DND-41 (cell line): ENCODE data around the gene TBATA.

Experiments
- ATAC-seq: fragments of 200-7000 bp; cut with Tn5 transposase; 3 replicates; pipeline ENCODE4 v1.9.1; 2021; ENCODE audit warnings: low read depth; ENCODE audit not compliant: insufficient read depth
- DNase-seq: peaks from one replicate; pipeline ENCODE4 v3.0.0-alpha.2; 2020
- H2AFZ ChIP-seq: 2 replicates; pipeline ENCODE4 v1.6.0; 2012; ENCODE audit warnings: low read depth, low read length
- H3K27ac ChIP-seq: 2 replicates; pipeline ENCODE4 v1.5.1; 2012; ENCODE audit warnings: low read length, inconsistent platforms
- H3K27me3 ChIP-seq: fragments of 200-600 bp; sonication (generic); 2 replicates; pipeline ENCODE4 v1.6.0; 2012; ENCODE audit warnings: low read length, mild to moderate bottlenecking, inconsistent platforms; ENCODE audit not compliant: insufficient read depth, poor library complexity
- H3K36me3 ChIP-seq: 2 replicates; pipeline ENCODE4 v1.5.1; 2012; ENCODE audit warnings: low read length, inconsistent platforms; ENCODE audit not compliant: insufficient read depth
- H3K4me1 ChIP-seq: 2 replicates; pipeline ENCODE4 v1.5.1; 2012; ENCODE audit warnings: mild to moderate bottlenecking, low read length; ENCODE audit not compliant: insufficient read depth
- H3K4me2 ChIP-seq: 2 replicates; pipeline ENCODE4 v1.6.0; 2012; ENCODE audit warnings: mild to moderate bottlenecking, moderate library complexity, low read length, inconsistent platforms; ENCODE audit not compliant: insufficient read depth
- H3K4me3 ChIP-seq, 2 experiments: fragments of 200-600 bp in 1 of 2; shearing (Covaris generic) in 1 of 2; 2 replicates each; pipeline ENCODE4 v1.5.1; 2012 to 2016; ENCODE audit warnings: inconsistent platforms in 2 of 2, low read length in 2 of 2, mild to moderate bottlenecking in 2 of 2, low read depth in 1 of 2, moderate library complexity in 1 of 2
- H3K79me2 ChIP-seq: 2 replicates; pipeline ENCODE4 v1.6.0; 2012; ENCODE audit warnings: low read length, inconsistent platforms; ENCODE audit not compliant: insufficient read depth
- H3K9ac ChIP-seq: 2 replicates; pipeline ENCODE4 v1.6.0; 2012; ENCODE audit warnings: low read depth, mild to moderate bottlenecking, inconsistent platforms, low read length, moderate library complexity
- H3K9me3 ChIP-seq: 2 replicates; pipeline ENCODE4 v1.5.1; 2012; ENCODE audit warnings: low read length, moderate library complexity, mild to moderate bottlenecking, inconsistent platforms; ENCODE audit not compliant: insufficient read depth, severe bottlenecking
- H4K20me1 ChIP-seq: 2 replicates; pipeline ENCODE4 v1.6.0; 2012; ENCODE audit warnings: low read length; ENCODE audit not compliant: insufficient read depth
- EZH2 ChIP-seq: IDR thresholded peaks from 3 replicates; pipeline ENCODE4 v1.6.1; 2012; ENCODE audit warnings: borderline replicate concordance, low read depth, mild to moderate bottlenecking, moderate library complexity, low read length, inconsistent platforms; ENCODE audit not compliant: severe bottlenecking
- TF ChIP-seq, protein P1 (sequence below): IDR thresholded peaks from 2 replicates; pipeline ENCODE4 v1.5.1; 2012; ENCODE audit warnings: borderline replicate concordance, low read length, moderate library complexity, mild to moderate bottlenecking; ENCODE audit not compliant: poor library complexity, severe bottlenecking; ENCODE audit errors: extremely low read depth

The TBATA gene

DNA sequence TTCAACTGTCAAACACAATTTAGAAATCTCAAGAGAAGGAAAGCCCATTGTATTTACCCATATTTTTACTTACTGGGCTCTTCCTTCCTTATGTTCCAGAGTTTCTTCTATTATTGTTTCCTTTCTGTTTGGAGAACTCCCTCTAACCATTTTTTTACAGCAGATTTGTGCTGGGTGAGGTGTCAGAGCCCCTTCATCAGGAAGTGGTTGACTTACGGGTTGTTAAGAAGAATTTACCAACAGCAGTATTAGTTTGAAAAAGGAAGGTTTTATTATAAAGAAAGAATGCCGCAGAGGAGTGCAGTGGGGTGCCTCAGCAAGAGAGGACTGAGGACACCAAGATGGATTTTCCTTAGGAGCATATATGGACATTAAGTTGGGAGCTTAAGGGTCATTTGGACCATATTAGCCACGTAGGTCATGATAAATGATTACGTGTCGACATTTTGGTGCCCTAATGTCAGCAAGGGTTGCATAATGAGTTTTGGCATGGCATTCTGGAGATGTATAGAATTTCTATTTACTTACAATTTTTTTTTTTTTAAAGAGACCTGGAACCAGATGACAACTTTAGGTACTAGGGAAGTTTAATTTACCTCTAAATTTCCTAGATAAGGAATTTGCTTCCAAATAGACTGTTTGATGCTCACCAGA, 6.3 kb upstream of the TBATA start:
- Histone ChIP-seq H3K79me2 (no peaks in the 10 kb centered on the region), H3K4me1 (no peaks in the 10 kb centered on the region), H3K4me2 (no peak overlapping the region), H3K27ac (no peak overlapping the region), H2AFZ (no peak overlapping the region), H4K20me1 (no peaks in the 10 kb centered on the region), H3K4me3 (no peak overlapping the region), H3K9me3 (no peaks in the 10 kb centered on the region), H3K27me3 (peaks cover 30% of the 10 kb centered on the region), H3K9ac (no peak overlapping the region), H3K36me3 (no peaks in the 10 kb centered on the region)
- DNase-seq (no peak), ATAC-seq (peak; percentile 54; the same call in 2 of the 3 replicates)
- TF ChIP-seq, protein P1, sequence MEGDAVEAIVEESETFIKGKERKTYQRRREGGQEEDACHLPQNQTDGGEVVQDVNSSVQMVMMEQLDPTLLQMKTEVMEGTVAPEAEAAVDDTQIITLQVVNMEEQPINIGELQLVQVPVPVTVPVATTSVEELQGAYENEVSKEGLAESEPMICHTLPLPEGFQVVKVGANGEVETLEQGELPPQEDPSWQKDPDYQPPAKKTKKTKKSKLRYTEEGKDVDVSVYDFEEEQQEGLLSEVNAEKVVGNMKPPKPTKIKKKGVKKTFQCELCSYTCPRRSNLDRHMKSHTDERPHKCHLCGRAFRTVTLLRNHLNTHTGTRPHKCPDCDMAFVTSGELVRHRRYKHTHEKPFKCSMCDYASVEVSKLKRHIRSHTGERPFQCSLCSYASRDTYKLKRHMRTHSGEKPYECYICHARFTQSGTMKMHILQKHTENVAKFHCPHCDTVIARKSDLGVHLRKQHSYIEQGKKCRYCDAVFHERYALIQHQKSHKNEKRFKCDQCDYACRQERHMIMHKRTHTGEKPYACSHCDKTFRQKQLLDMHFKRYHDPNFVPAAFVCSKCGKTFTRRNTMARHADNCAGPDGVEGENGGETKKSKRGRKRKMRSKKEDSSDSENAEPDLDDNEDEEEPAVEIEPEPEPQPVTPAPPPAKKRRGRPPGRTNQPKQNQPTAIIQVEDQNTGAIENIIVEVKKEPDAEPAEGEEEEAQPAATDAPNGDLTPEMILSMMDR, result no peak
- TF ChIP-seq EZH2, result no peak

DNA sequence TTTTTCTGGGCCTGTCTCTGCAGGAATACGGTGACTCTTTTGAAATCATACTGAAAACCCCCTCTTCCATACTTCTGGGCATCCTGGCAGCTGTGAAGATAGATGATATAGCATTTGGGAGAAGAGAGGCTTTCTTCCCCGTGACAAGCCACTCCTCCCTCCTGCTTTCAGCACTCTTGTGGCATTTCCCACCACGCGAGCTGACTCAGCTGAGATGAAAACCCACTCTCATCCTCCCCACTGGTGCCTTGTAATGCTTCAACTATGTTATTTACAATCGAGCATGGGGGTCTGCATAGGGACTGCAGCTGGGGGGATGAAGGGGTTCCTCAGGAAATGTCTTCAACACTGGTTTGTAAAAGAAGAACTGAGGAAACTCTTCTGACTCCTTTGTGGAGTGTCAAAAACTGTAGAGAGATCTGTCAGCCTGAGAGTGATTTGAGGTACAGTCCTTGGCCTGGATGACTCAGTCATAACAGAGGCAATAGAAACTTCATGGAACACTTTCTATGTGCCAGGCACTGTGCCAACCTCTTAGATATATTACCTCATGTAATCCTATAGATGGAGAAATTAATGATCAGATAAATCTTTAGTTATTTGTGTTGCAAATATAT, 1.7 kb upstream of the TBATA start:
- H3K9ac ChIP-seq, result no peak overlapping the region
- H4K20me1 ChIP-seq, result no peaks in the 10 kb centered on the region
- ATAC-seq (peak; percentile 45; the same call in 2 of the 3 replicates), DNase-seq (no peak)
- no peaks in the 10 kb centered on the region for H3K79me2 ChIP-seq
- H3K4me1 ChIP-seq, result peaks cover 5% of the 10 kb centered on the region; the same call in 1 of the 2 replicates
- H3K9me3 ChIP-seq, result no peaks in the 10 kb centered on the region
- no peaks in the 10 kb centered on the region for H3K36me3 ChIP-seq
- no peak overlapping the region for H3K4me3 ChIP-seq
- TF ChIP-seq EZH2, result no peak
- TF ChIP-seq, protein P1, result no peak
- no peak overlapping the region for H3K27ac ChIP-seq
- H3K4me2 ChIP-seq, result no peak overlapping the region
- H2AFZ ChIP-seq, result no peak overlapping the region
- H3K27me3 ChIP-seq, result peaks cover 20% of the 10 kb centered on the region

DNA sequence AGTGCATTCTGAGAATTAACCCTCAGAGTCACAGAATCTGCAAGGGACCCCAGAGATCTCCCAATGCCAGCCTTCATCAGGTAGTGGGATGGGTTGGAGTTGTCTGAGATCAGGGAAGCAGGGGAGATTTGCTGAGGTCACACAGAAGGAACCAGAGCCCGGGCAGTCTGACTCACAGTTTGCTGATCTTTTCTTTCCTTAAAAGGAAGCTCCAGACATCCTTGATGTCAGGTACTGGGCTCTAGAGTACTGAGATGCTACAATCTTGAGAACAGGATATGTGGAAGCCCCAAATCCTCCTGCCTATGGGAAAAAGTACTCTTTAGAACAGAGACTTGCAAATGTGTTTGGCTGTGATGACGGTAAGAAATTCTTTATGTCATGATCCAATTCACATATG, 706 bp downstream of the TBATA start:
- no peak overlapping the region for H2AFZ ChIP-seq
- H3K4me2 ChIP-seq, result no peak overlapping the region
- no peak for DNase-seq
- H4K20me1 ChIP-seq, result no peaks in the 10 kb centered on the region
- H3K27me3 ChIP-seq, result peaks cover 4% of the 10 kb centered on the region
- peaks cover 5% of the 10 kb centered on the region; the same call in 1 of the 2 replicates for H3K4me1 ChIP-seq
- H3K9me3 ChIP-seq, result no peaks in the 10 kb centered on the region
- H3K27ac ChIP-seq, result no peak overlapping the region
- no peak overlapping the region for H3K4me3 ChIP-seq
- no peaks in the 10 kb centered on the region for H3K79me2 ChIP-seq
- no peak overlapping the region for H3K9ac ChIP-seq
- H3K36me3 ChIP-seq, result no peaks in the 10 kb centered on the region
- TF ChIP-seq, protein P1, result no peak
- TF ChIP-seq EZH2, result no peak
- ATAC-seq, result no peak
